WTC11 (cell line): ENCODE data around the gene CPXM2. TPM values are rescaled to one million over a fixed set of nuclear protein-coding genes. Genes with fewer than 3 reads are reported as not detected.
A peak's percentile ranks its signal among the peaks of the same experiment; 100 is the strongest.

ENCODE experiments used
- ATAC-seq: fragments of 200-7000 bp; cut with Tn5 transposase; 2 replicates; pipeline ENCODE4 v1.10.0; 2021; ENCODE audit warnings: mild to moderate bottlenecking, moderate library complexity
- CTCF ChIA-PET: fragments of 300-600 bp; sonication (Branson Sonifier 250); formaldehyde crosslinking; loops from one replicate; lab custom pipeline; 2021; ENCODE audit warnings: antibody characterized with exemption; lab: Charles Lee
- POLR2A ChIA-PET: fragments of 350-600 bp; sonication (Branson Sonifier 250); formaldehyde crosslinking; loops from one replicate; lab custom pipeline; 2021; ENCODE audit warnings: antibody characterized with exemption; lab: Charles Lee
- DNase-seq: peaks from one replicate; pipeline ENCODE4 v3.0.0; 2021; ENCODE audit warnings: low spot score
- H3K27ac Mint-ChIP-seq: 2 replicates; pipeline ENCODE4 v1.8.0; 2021; ENCODE audit warnings: mixed read lengths
- H3K27me3 Mint-ChIP-seq: 2 replicates; pipeline ENCODE4 v1.8.0; 2021; ENCODE audit warnings: low read depth, mild to moderate bottlenecking, moderate library complexity, mixed read lengths
- H3K36me3 Mint-ChIP-seq: 2 replicates; pipeline ENCODE4 v1.8.0; 2021; ENCODE audit warnings: mixed read lengths
- H3K4me1 Mint-ChIP-seq: 2 replicates; pipeline ENCODE4 v1.8.0; 2022; ENCODE audit warnings: mixed read lengths
- H3K4me3 Mint-ChIP-seq: 2 replicates; pipeline ENCODE4 v1.8.0; 2021; ENCODE audit warnings: mild to moderate bottlenecking, moderate library complexity, mixed read lengths
- H3K9me3 Mint-ChIP-seq: 2 replicates; pipeline ENCODE4 v1.8.0; 2021; ENCODE audit warnings: mixed read lengths
- AR ChIP-seq: fragments of 250-450 bp; sonication (Bioruptor Pico); IDR thresholded peaks from 2 replicates; pipeline ENCODE4 v1.9.0; 2021; ENCODE audit warnings: mild to moderate bottlenecking
- ARID4B ChIP-seq: sonication (generic); formaldehyde crosslinking; IDR thresholded peaks from 2 replicates; pipeline ENCODE4 v1.8.0; 2023; ENCODE audit warnings: missing genetic modification reagents, mild to moderate bottlenecking, borderline replicate concordance
- ATF6 ChIP-seq: sonication (generic); formaldehyde crosslinking; IDR thresholded peaks from 2 replicates; pipeline ENCODE4 v1.8.1; 2023; ENCODE audit warnings: mild to moderate bottlenecking, missing genetic modification reagents
- CBFB ChIP-seq: sonication (generic); formaldehyde crosslinking; IDR thresholded peaks from 2 replicates; pipeline ENCODE4 v1.8.1; 2022; ENCODE audit warnings: mild to moderate bottlenecking, low read depth, missing genetic modification reagents
- EMX1 ChIP-seq: fragments of 250-450 bp; sonication (Bioruptor Pico); IDR thresholded peaks from 2 replicates; pipeline ENCODE4 v1.8.0; 2021; ENCODE audit warnings: mild to moderate bottlenecking
- GRHL2 ChIP-seq: fragments of 250-450 bp; sonication (Bioruptor Pico); IDR thresholded peaks from 2 replicates; pipeline ENCODE4 v1.8.0; 2022; ENCODE audit warnings: mild to moderate bottlenecking, moderate library complexity; ENCODE audit not compliant: insufficient replicate concordance, severe bottlenecking
- JAZF1 ChIP-seq: fragments of 250-450 bp; sonication (Bioruptor Pico); IDR thresholded peaks from 2 replicates; pipeline ENCODE4 v1.9.0; 2021; ENCODE audit warnings: moderate library complexity, mild to moderate bottlenecking, inconsistent platforms
- MXD4 ChIP-seq: fragments of 250-450 bp; sonication (Bioruptor Pico); IDR thresholded peaks from 2 replicates; pipeline ENCODE4 v1.8.0; 2021; ENCODE audit warnings: mild to moderate bottlenecking, moderate library complexity, borderline replicate concordance
- NR2C2 ChIP-seq: sonication (generic); formaldehyde crosslinking; IDR thresholded peaks from 2 replicates; pipeline ENCODE4 v1.8.0; 2022; ENCODE audit warnings: mild to moderate bottlenecking, missing genetic modification reagents
- NR3C1 ChIP-seq: sonication (generic); formaldehyde crosslinking; conservative IDR thresholded peaks from 2 replicates; pipeline ENCODE4 v1.8.1; 2023; ENCODE audit warnings: low read depth, mild to moderate bottlenecking, missing genetic modification reagents
- OVOL2 ChIP-seq: fragments of 250-450 bp; sonication (Bioruptor Pico); IDR thresholded peaks from 2 replicates; pipeline ENCODE4 v1.9.0; 2021; ENCODE audit warnings: mild to moderate bottlenecking, borderline replicate concordance
- RORB ChIP-seq: fragments of 250-450 bp; sonication (Bioruptor Pico); IDR thresholded peaks from 2 replicates; pipeline ENCODE4 v1.9.0; 2021; ENCODE audit warnings: mild to moderate bottlenecking
- SMAD3 ChIP-seq: sonication (generic); formaldehyde crosslinking; IDR thresholded peaks from 2 replicates; pipeline ENCODE4 v1.8.0; 2022; ENCODE audit warnings: missing genetic modification reagents, mild to moderate bottlenecking, borderline replicate concordance
- TP53 ChIP-seq: sonication (generic); formaldehyde crosslinking; IDR thresholded peaks from 2 replicates; pipeline ENCODE4 v1.8.1; 2023; ENCODE audit warnings: mild to moderate bottlenecking, missing genetic modification reagents
- USF1 ChIP-seq: sonication (generic); formaldehyde crosslinking; IDR thresholded peaks from 2 replicates; pipeline ENCODE4 v1.8.0; 2022; ENCODE audit warnings: mild to moderate bottlenecking, missing genetic modification reagents
- ZNF121 ChIP-seq: sonication (generic); formaldehyde crosslinking; IDR thresholded peaks from 2 replicates; pipeline ENCODE4 v1.8.0; 2023; ENCODE audit warnings: missing genetic modification reagents
- ZNF232 ChIP-seq: sonication (generic); formaldehyde crosslinking; IDR thresholded peaks from 2 replicates; pipeline ENCODE4 v1.8.0; 2022; ENCODE audit warnings: mild to moderate bottlenecking, missing genetic modification reagents
- ZNF263 ChIP-seq: sonication (generic); formaldehyde crosslinking; IDR thresholded peaks from 2 replicates; pipeline ENCODE4 v1.8.1; 2022; ENCODE audit warnings: low read depth, mild to moderate bottlenecking, moderate library complexity, missing genetic modification reagents
- ZNF396 ChIP-seq: fragments of 250-450 bp; sonication (Bioruptor Pico); IDR thresholded peaks from 2 replicates; pipeline ENCODE4 v1.8.0; 2021; ENCODE audit warnings: mild to moderate bottlenecking, moderate library complexity, borderline replicate concordance
- ZNF532 ChIP-seq: fragments of 250-450 bp; sonication (Bioruptor Pico); IDR thresholded peaks from 2 replicates; pipeline ENCODE4 v1.9.0; 2021; ENCODE audit warnings: mild to moderate bottlenecking, borderline replicate concordance
- ZSCAN18 ChIP-seq: fragments of 250-450 bp; sonication (Bioruptor Pico); IDR thresholded peaks from 2 replicates; pipeline ENCODE4 v2.1.2; 2022; ENCODE audit warnings: mild to moderate bottlenecking, moderate library complexity
- total RNA-seq: library from RNA; stranded (reverse); gene quantifications from 3 replicates; pipeline ENCODE4 v1.2.3, GENCODE V29; 2021

CPXM2 gene
- total RNA-seq, 1 experiment from 2014 or later: 3.4 TPM

GRCh38 chr10:123783296-123783695 lies 108.3 kb downstream of the CPXM2 start (continued):
- TF ChIP-seq ZNF532 (CRISPR knock-in tag) (no peak), NR2C2 (CRISPR knock-in tag) (no peak), ZSCAN18 (no peak), SMAD3 (CRISPR knock-in tag) (no peak), RORB (CRISPR knock-in tag) (no peak), ARID4B (CRISPR knock-in tag) (no peak), JAZF1 (CRISPR knock-in tag) (no peak), AR (CRISPR knock-in tag) (no peak), OVOL2 (CRISPR knock-in tag) (no peak), ZNF121 (CRISPR knock-in tag) (no peak), GRHL2 (CRISPR knock-in tag) (no peak), CBFB (CRISPR knock-in tag) (no peak)

GRCh38 chr10:123782549-123782948 lies 109.1 kb downstream of the CPXM2 start:
- no peaks in the 10 kb centered on the region for H3K9me3 Mint-ChIP-seq

More at GRCh38 chr10:123782549-123782948, 109.1 kb downstream of the CPXM2 start:
- H3K4me3 Mint-ChIP-seq: no peak overlapping the region
- no peak for DNase-seq
- peaks cover 50% of the 10 kb centered on the region for H3K27me3 Mint-ChIP-seq
- H3K27ac Mint-ChIP-seq: no peak overlapping the region
- ChIA-PET CTCF (interaction anchor here (0.7 to 1.5 kb wide), 5 partner anchors 23 to 212 kb away, joined by 3 to 6 read pairs (median 3); no protein-coding TSS in a partner anchor), POLR2A (interaction anchor here (0.6 kb wide), 1 partner anchor 1277 kb away, joined by 4 read pairs; no protein-coding TSS in a partner anchor)
- H3K36me3 Mint-ChIP-seq: no peaks in the 10 kb centered on the region
- peaks cover 44% of the 10 kb centered on the region for H3K4me1 Mint-ChIP-seq
- TF ChIP-seq SMAD3 (CRISPR knock-in tag) (no peak), USF1 (CRISPR knock-in tag) (no peak), ZNF232 (CRISPR knock-in tag) (no peak), TP53 (no peak), ATF6 (CRISPR knock-in tag) (no peak), ZNF396 (CRISPR knock-in tag) (no peak), EMX1 (CRISPR knock-in tag) (0 out of 2 replicates have a peak, but pooled peaks have one; percentile 21), NR3C1 (CRISPR knock-in tag) (no peak), ZNF263 (CRISPR knock-in tag) (no peak), MXD4 (0 out of 2 replicates have a peak, but pooled peaks have one; percentile 17)
- ATAC-seq: no peak
